Activated T-cell treated with anti-CD3 and anti-CD28 coated beads for 1 hour (primary cell): ENCODE data around the gene DEPP1.
"Not testable (repeated sequence)": the region's sequence is repeated elsewhere in the genome, so short reads cannot be mapped to it uniquely, and the experiment has no call there.

Source experiments
- DNase-seq: peaks from one replicate; pipeline ENCODE4 v3.0.0-alpha.2; 2020; ENCODE audit warnings: low read depth

The DEPP1 gene

GRCh38 chr10:44978570-44979280 lies at the start of gene DEPP1:
DEPP1 (minus strand) TSS chr10:44978809; CDS start chr10:44978030, 779 bp downstream.
- DNase-seq, result no peak

GRCh38 chr10:45023426-45023825 lies 44.8 kb upstream of the DEPP1 start:
- no peak for DNase-seq

GRCh38 chr10:45015590-45015989 lies 37.0 kb upstream of the DEPP1 start:
- no peak for DNase-seq

GRCh38 chr10:45014557-45014956 lies 35.9 kb upstream of the DEPP1 start:
- DNase-seq, result not testable (repeated sequence)

GRCh38 chr10:45008524-45009161 lies 30.0 kb upstream of the DEPP1 start:
- no peak for DNase-seq

- DNase-seq, result no peak
Observed at GRCh38 chr10:45006276-45007030, 27.8 kb upstream of the DEPP1 start.

- no peak for DNase-seq
Observed at GRCh38 chr10:45005284-45005683, 26.7 kb upstream of the DEPP1 start.

- no peak for DNase-seq
Observed at GRCh38 chr10:45004661-45005060, 26.1 kb upstream of the DEPP1 start.

GRCh38 chr10:45003432-45004000 lies 24.9 kb upstream of the DEPP1 start:
- DNase-seq, result no peak

- peak; percentile 26 for DNase-seq
Observed at GRCh38 chr10:45001381-45002148, 23.0 kb upstream of the DEPP1 start.

- peak; percentile 54 for DNase-seq
Observed at GRCh38 chr10:45000752-45001380, 22.3 kb upstream of the DEPP1 start, which contains the start of gene ZNF22. ZNF22 (plus strand) TSS chr10:45000923; CDS start chr10:45003369, 2,446 bp downstream.

- no peak for DNase-seq
Observed at GRCh38 chr10:45000138-45000751, 21.6 kb upstream of the DEPP1 start.

- no peak for DNase-seq
Observed at GRCh38 chr10:44998146-44998631, 19.6 kb upstream of the DEPP1 start.

GRCh38 chr10:44997105-44997748 lies 18.6 kb upstream of the DEPP1 start:
- no peak for DNase-seq

GRCh38 chr10:44995914-44996669 lies 17.5 kb upstream of the DEPP1 start:
- DNase-seq, result no peak

GRCh38 chr10:44995581-44995913 lies 16.9 kb upstream of the DEPP1 start:
- DNase-seq, result no peak

- no peak for DNase-seq
Observed at GRCh38 chr10:44994752-44995530, 16.3 kb upstream of the DEPP1 start.

- DNase-seq, result no peak
Observed at GRCh38 chr10:44993922-44994751, 15.5 kb upstream of the DEPP1 start.
